GM13976 (cell line): ENCODE data around the gene KDM5C.

Experiments
- DNase-seq: peaks from one replicate; pipeline ENCODE4 v3.0.0; 2012; ENCODE audit warnings: low spot score
- CTCF ChIP-seq: IDR thresholded peaks from 2 replicates; pipeline ENCODE4 v1.5.1; 2012; ENCODE audit warnings: borderline replicate concordance, mild to moderate bottlenecking; ENCODE audit not compliant: insufficient read depth; ENCODE audit errors: extremely low read depth, missing control alignments, control extremely low read depth
- in situ Hi-C: fragments of 300-500 bp; cut with MboI; formaldehyde crosslinking; loops from one replicate; pipeline ENCODE4 v1.12.0; 2022; ENCODE audit warnings: low sequenced_read_pairs, mixed read lengths, inconsistent platforms; ENCODE audit not compliant: unreplicated experiment

KDM5C gene

GRCh38 chrX:53241558-53241957 lies 16.6 kb upstream of the KDM5C start:
- in situ Hi-C loops: no loop called here
- no peak for TF ChIP-seq CTCF
- DNase-seq: no peak

- TF ChIP-seq CTCF: no peak
- in situ Hi-C loops: no loop called here
- no peak for DNase-seq
Measured at GRCh38 chrX:53239474-53239873, 14.5 kb upstream of the KDM5C start.

- no peak for TF ChIP-seq CTCF
- no peak for DNase-seq
- in situ Hi-C loops: no loop called here
Measured at GRCh38 chrX:53237056-53237455, 12.0 kb upstream of the KDM5C start.

GRCh38 chrX:53236025-53236679 lies 11.1 kb upstream of the KDM5C start:
- no peak for TF ChIP-seq CTCF
- in situ Hi-C loops: no loop called here
- DNase-seq: no peak

- DNase-seq: no peak
- in situ Hi-C loops: no loop called here
- no peak for TF ChIP-seq CTCF
Measured at GRCh38 chrX:53235566-53235965, 10.6 kb upstream of the KDM5C start.

GRCh38 chrX:53234484-53234883 lies 9.5 kb upstream of the KDM5C start:
- in situ Hi-C loops: no loop called here
- no peak for TF ChIP-seq CTCF
- DNase-seq: no peak
